GM19395 (cell line): ENCODE results near the gene DNAJC1.
"Not testable (repeated sequence)": the region's sequence is repeated elsewhere in the genome, so short reads cannot be mapped to it uniquely, and the experiment has no call there.

ENCODE experiments used
- ATAC-seq: cut with Tn5 transposase; IDR thresholded peaks from one replicate; pipeline ENCODE4 v1.9.1; 2021; ENCODE audit warnings: mild to moderate bottlenecking, moderate library complexity; ENCODE audit not compliant: unreplicated experiment

The DNAJC1 gene

GRCh38 chr10:21910798-21911197 is 92.7 kb downstream of the DNAJC1 start:
- no peak for ATAC-seq

GRCh38 chr10:21907436-21907835 is 96.1 kb downstream of the DNAJC1 start:
- no peak for ATAC-seq

GRCh38 chr10:21904930-21905329 is 98.6 kb downstream of the DNAJC1 start:
- no peak for ATAC-seq

GRCh38 chr10:21899736-21900135 is 103.8 kb downstream of the DNAJC1 start:
- ATAC-seq: no peak

- ATAC-seq: no peak
Measured at GRCh38 chr10:21895932-21896331, 107.6 kb downstream of the DNAJC1 start.

- ATAC-seq: peak; percentile 49
Measured at GRCh38 chr10:21894648-21895342, 108.7 kb downstream of the DNAJC1 start.

- ATAC-seq: no peak
Measured at GRCh38 chr10:21891439-21891838, 112.1 kb downstream of the DNAJC1 start.

GRCh38 chr10:21889477-21890275 is 113.9 kb downstream of the DNAJC1 start:
- peak; percentile 40 for ATAC-seq

GRCh38 chr10:21888959-21889358 is 114.6 kb downstream of the DNAJC1 start:
- peak; percentile 97 for ATAC-seq

GRCh38 chr10:21885940-21886339 is 117.6 kb downstream of the DNAJC1 start:
- no peak for ATAC-seq

- no peak for ATAC-seq
Measured at GRCh38 chr10:21873198-21873597, 130.3 kb downstream of the DNAJC1 start.

GRCh38 chr10:21872771-21873170 is 130.8 kb downstream of the DNAJC1 start:
- ATAC-seq: not testable (repeated sequence)

GRCh38 chr10:21870849-21871248 is 132.7 kb downstream of the DNAJC1 start:
- no peak for ATAC-seq

- ATAC-seq: not testable (repeated sequence)
Measured at GRCh38 chr10:21869087-21869486, 134.4 kb downstream of the DNAJC1 start.

- no peak for ATAC-seq
Measured at GRCh38 chr10:21860718-21861117, 142.8 kb downstream of the DNAJC1 start.

- ATAC-seq: no peak
Measured at GRCh38 chr10:21858455-21858854, 145.1 kb downstream of the DNAJC1 start.

- ATAC-seq: no peak
Measured at GRCh38 chr10:21849607-21850006, 153.9 kb downstream of the DNAJC1 start.

GRCh38 chr10:21843645-21844044 is 159.9 kb downstream of the DNAJC1 start:
- ATAC-seq: no peak

- not testable (repeated sequence) for ATAC-seq
Measured at GRCh38 chr10:21841273-21841672, 162.3 kb downstream of the DNAJC1 start.

GRCh38 chr10:21837487-21837886 is 166.0 kb downstream of the DNAJC1 start:
- not testable (repeated sequence) for ATAC-seq

GRCh38 chr10:21834574-21834973 is 169.0 kb downstream of the DNAJC1 start:
- not testable (repeated sequence) for ATAC-seq

GRCh38 chr10:21832821-21833130 is 170.8 kb downstream of the DNAJC1 start:
- ATAC-seq: no peak
